HG03039 (cell line): ENCODE data around the gene DYRK4.

Source experiments
- ATAC-seq: cut with Tn5 transposase; IDR thresholded peaks from one replicate; pipeline ENCODE4 v1.9.1; 2021; ENCODE audit warnings: mild to moderate bottlenecking, moderate library complexity; ENCODE audit not compliant: unreplicated experiment

DYRK4 gene

GRCh38 chr12:4610481-4610880 lies 48.5 kb downstream of the DYRK4 start:
- ATAC-seq, result no peak

GRCh38 chr12:4615667-4616066 lies 53.7 kb downstream of the DYRK4 start:
- no peak for ATAC-seq

- no peak for ATAC-seq
These were observed 59.5 kb downstream of the DYRK4 start for GRCh38 chr12:4621511-4621910.

DNA sequence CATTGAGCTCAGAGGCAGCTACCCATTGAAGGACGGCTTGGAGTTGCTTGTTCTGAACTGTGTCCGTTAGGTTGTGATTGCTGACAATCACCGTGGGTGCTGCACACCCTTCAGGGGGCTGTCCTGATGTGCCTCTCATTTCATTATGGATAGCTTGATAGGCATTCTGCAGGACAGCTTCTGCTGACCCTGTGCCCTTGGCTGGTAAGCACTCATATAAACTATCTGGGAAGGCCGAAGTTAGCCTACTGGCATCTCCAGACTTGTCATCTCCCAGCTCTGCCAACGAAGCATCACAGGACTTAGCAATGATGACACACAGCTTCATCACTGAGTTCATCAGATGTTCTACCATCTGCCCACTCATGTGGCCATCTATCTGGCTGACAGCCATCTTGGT lies 64.5 kb downstream of the DYRK4 start:
- ATAC-seq, result no peak

DNA sequence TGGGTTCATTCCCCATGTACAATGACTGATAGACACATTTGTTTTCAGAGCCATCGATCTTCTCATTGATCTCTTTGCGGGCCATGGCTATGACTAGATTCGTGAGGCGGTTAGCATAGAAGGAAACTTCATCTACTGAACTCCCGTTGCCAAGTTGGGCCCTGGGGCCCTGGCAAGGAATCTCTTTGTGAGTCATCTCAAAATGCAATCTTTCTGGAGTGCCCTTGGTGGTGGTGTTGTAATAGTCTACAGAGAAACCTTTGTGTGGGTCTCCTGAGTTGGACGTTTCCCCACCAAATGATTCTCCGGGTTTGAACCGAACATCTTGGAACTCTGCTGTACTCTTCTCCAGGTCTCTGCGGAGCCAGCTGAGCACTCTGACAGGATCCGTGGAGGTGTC lies 66.4 kb downstream of the DYRK4 start:
- ATAC-seq, result no peak

DNA sequence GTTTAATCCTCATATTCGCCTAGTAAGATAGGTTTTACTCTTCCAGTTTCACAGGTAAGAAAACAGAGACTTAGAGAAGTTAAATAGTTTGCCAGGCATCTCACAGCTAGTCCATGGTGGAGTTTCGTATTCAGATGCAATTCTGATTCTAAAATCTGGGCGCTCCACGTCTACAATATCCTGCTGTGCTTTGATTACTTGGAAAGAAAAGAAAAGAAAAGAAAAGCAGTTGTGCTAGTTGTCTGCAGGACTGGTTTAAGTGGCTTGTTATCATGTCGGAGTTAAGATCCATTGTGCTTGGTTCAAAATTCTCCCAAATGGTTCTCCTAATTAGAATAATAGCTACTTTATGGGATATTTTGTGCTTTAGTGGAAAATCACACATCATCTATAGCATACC lies 68.3 kb downstream of the DYRK4 start:
- ATAC-seq, result no peak

DNA sequence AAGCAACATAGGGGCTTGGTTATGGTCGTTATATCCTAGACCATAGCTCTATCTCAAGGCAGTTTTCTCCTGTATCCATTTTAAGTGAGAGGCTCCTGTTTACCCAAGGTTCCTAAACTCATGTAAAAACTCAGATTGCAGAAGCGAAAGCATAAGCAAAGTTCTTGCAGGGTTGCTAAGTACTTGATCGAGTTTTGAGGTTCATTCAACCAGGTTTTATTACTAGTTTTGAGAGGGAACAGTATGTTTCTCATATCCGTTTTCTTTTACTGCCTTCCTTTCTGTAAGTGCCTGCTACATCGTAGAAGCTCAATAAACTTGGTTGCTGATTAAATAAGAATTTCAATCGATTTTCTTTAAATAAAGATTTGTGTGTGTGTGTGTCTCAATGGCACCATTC lies 81.7 kb downstream of the DYRK4 start:
- no peak for ATAC-seq

DNA sequence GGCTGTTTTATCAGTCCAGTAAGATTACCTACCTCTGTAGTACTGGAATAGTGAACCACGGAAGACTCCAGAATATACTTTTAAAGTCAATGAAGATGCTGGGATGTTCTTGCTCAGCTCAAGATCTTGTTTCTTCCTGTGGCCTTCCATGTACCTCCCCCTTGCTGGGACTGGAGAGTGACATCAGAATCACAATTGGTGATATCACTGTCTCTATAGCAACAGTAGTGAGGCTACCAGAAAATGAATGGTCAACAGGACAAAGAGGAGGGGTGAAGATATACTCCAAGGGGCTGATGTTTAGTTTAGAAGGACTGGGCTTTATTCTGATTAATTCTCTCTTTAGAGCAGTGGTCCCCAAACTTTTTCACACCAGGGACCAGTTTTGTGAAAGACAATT lies 83.0 kb downstream of the DYRK4 start:
- ATAC-seq, result no peak

- ATAC-seq, result peak; percentile 19
These were observed 86.1 kb downstream of the DYRK4 start for GRCh38 chr12:4648104-4648500.

DNA sequence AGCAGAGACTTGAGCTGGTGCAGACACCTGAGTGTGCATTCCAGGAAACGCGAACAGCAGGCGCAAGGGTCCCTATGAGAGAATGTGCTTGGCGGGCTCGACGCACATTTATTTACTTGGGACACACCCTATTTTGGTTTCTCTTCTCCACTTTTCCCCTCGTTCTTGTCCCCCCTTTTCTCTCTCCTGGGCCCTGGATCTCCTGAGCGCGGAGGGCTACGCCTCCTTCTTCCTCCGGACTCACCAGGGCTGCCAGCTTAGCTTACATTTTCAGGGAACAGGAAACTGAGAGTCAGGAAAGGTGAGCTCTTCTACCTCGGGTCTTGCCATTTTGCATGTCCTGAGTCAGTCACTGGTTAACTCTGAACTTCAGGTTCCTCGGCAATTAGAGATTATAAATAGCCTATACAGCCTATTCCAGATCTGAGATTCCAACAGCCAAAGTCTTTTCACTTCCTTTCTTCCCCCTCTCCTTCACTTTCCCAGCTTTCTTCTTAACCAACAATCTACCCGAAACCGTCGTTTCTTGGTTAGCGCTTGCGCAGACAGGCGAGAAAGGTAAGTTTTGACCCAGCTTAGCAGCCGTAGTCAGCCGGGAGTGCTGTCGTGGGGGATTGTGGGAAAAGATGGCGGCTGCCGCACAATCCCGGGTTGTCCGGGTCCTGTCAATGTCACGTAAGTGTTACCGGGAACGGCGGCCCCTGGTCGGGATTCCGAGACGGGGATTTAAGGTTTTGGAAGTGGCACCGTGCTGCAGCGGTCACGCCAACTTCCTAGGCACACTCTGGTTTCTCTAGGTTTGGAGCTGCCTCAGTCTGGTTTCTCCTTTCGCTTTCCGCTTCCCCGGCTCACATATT lies 86.7 kb downstream of the DYRK4 start, which contains the start of the genes AKAP3 and NDUFA9:
AKAP3 (minus strand) TSS at position 551 of the 857 bp plus-strand sequence. CDS start 10,855 bp downstream, outside the sequence.
NDUFA9 (plus strand) TSS at position 614 of the 857 bp plus-strand sequence; CDS start at position 627, 13 bp downstream.
- peak; percentile 73 for ATAC-seq

DNA sequence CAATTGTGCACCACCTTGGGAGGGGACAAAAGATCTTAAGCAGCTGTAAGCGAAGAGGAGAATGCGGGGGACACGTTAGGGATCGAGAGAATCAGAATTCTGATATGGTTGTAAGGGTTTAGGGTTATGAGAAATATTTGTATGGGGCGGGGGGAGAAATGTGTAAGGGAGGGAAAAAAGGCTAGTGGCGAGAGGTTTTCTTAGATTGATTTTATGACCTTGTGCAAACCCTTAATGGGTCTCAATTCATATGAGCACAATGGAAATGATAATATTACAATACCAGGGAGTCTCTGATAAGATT lies 87.3 kb downstream of the DYRK4 start:
- no peak for ATAC-seq

- no peak for ATAC-seq
These were observed 91.2 kb downstream of the DYRK4 start for GRCh38 chr12:4653257-4653656.

GRCh38 chr12:4653691-4654090 lies 91.7 kb downstream of the DYRK4 start:
- ATAC-seq, result no peak
